GF-D8 (cell line): ENCODE data around the gene MYL2.

ENCODE experiments used
- DNase-seq: peaks from one replicate; lab custom pipeline; 2025; lab: John Stamatoyannopoulos, UW

Gene MYL2

GRCh38 chr12:110930348-110931314 lies 10.3 kb upstream of the MYL2 start:
- DNase-seq = no peak

GRCh38 chr12:110929818-110930217 lies 9.4 kb upstream of the MYL2 start:
- no peak for DNase-seq

GRCh38 chr12:110928700-110929099 lies 8.3 kb upstream of the MYL2 start:
- DNase-seq = no peak

GRCh38 chr12:110927546-110927945 lies 7.2 kb upstream of the MYL2 start:
- no peak for DNase-seq

- no peak for DNase-seq
Observed at GRCh38 chr12:110923692-110924334, 3.4 kb upstream of the MYL2 start.

- DNase-seq = no peak
Observed at GRCh38 chr12:110923192-110923591, 2.8 kb upstream of the MYL2 start.

- no peak for DNase-seq
Observed at GRCh38 chr12:110922652-110923051, 2.3 kb upstream of the MYL2 start.

GRCh38 chr12:110921262-110921661 lies 883 bp upstream of the MYL2 start:
- no peak for DNase-seq

GRCh38 chr12:110919720-110920119 lies 659 bp downstream of the MYL2 start:
- DNase-seq = no peak

- no peak for DNase-seq
Observed at GRCh38 chr12:110917961-110918360, 2.4 kb downstream of the MYL2 start.

GRCh38 chr12:110917467-110917866 lies 2.9 kb downstream of the MYL2 start:
- DNase-seq = no peak

GRCh38 chr12:110916295-110916875 lies 4.0 kb downstream of the MYL2 start:
- DNase-seq = no peak

- no peak for DNase-seq
Observed at GRCh38 chr12:110913119-110914056, 7.0 kb downstream of the MYL2 start.

- DNase-seq = no peak
Observed at GRCh38 chr12:110912263-110912662, 8.1 kb downstream of the MYL2 start.

GRCh38 chr12:110908377-110909152 lies 11.8 kb downstream of the MYL2 start:
- no peak for DNase-seq

- DNase-seq = no peak
Observed at GRCh38 chr12:110907583-110907982, 12.8 kb downstream of the MYL2 start.

- no peak for DNase-seq
Observed at GRCh38 chr12:110906985-110907384, 13.4 kb downstream of the MYL2 start.

GRCh38 chr12:110906516-110906915 lies 13.9 kb downstream of the MYL2 start:
- DNase-seq = no peak

GRCh38 chr12:110906083-110906482 lies 14.3 kb downstream of the MYL2 start:
- DNase-seq = no peak

- no peak for DNase-seq
Observed at GRCh38 chr12:110903511-110903910, 16.9 kb downstream of the MYL2 start.

GRCh38 chr12:110901401-110901800 lies 19.0 kb downstream of the MYL2 start:
- no peak for DNase-seq
